Upper lobe of left lung (tissue), 6 donors: ENCODE measurements around the gene SVBP. TPM values are rescaled to one million over a fixed set of nuclear protein-coding genes. Genes with fewer than 3 reads are reported as not detected.

Experiments used
- ATAC-seq, 2 donors: fragments of 200-7000 bp; cut with Tn5 transposase; one replicate each; pipeline ENCODE4 v1.9.1; 2022; ENCODE audit warnings: mild to moderate bottlenecking in 2 of 2, moderate library complexity in 2 of 2; ENCODE audit not compliant: low FRiP score in 2 of 2
- DNase-seq, 2 donors: peaks; one replicate each; pipeline ENCODE4 v3.0.0-alpha.2; 2019 to 2020
- H3K27ac ChIP-seq, 4 donors: fragments of 200-600 bp; sonication (generic); one replicate each; pipeline ENCODE4 v1.5.1; 2016 to 2019
- H3K27me3 ChIP-seq, 4 donors: fragments of 200-600 bp; sonication (generic); one replicate each; pipeline ENCODE4 v1.5.1; 2017 to 2019
- H3K36me3 ChIP-seq, 4 donors: fragments of 200-600 bp; sonication (generic); one replicate each; pipeline ENCODE4 v1.5.1; 2016 to 2019
- H3K4me1 ChIP-seq, 4 donors: fragments of 200-600 bp; sonication (generic); one replicate each; pipeline ENCODE4 v1.5.1; 2018 to 2019
- H3K4me3 ChIP-seq, 4 donors: fragments of 200-600 bp; sonication (generic); one replicate each; pipeline ENCODE4 v1.5.1; 2017 to 2019; ENCODE audit warnings: mild to moderate bottlenecking in 2 of 4, moderate library complexity in 1 of 4
- H3K9me3 ChIP-seq, 4 donors: fragments of 200-600 bp; sonication (generic); one replicate each; pipeline ENCODE4 v1.5.1; 2018 to 2019
- EP300 ChIP-seq, 4 donors: sonication (generic); formaldehyde crosslinking; IDR thresholded peaks; one replicate each; pipeline ENCODE4 v1.5.1; 2017; ENCODE audit warnings: antibody characterized with exemption in 4 of 4, control low read depth in 2 of 4
- POLR2A ChIP-seq, 4 donors: fragments of 450-650 bp; IDR thresholded peaks; one replicate each; pipeline ENCODE4 v1.5.1; 2016 to 2017; ENCODE audit warnings: antibody characterized with exemption in 4 of 4, mild to moderate bottlenecking in 2 of 4
- POLR2AphosphoS5 ChIP-seq, 2 donors: sonication (generic); formaldehyde crosslinking; IDR thresholded peaks; one replicate each; pipeline ENCODE4 v1.5.1; 2017; ENCODE audit warnings: antibody characterized with exemption in 2 of 2
- WGBS, 2 donors: methylation state at CpG; one replicate each; pipeline ENCODE4 v1.1.5; 2017 to 2018; 5-methylcytosine and 5-hydroxymethylcytosine counted together
- total RNA-seq, 6 donors: library from RNA; depleted of rRNA in 4 of 6; stranded (reverse); fragments of >200 nt in 4 of 6; gene quantifications; one replicate each; pipeline versions ENCODE4 v1.1.0 to v1.2.1, GENCODE V29; 2016 to 2021
- TF ChIP-seq, protein P1 (sequence below), 6 experiments: fragments of 450-650 bp in 4 of 6; fragments of 200-600 bp in 2 of 6; sonication (generic) in 2 of 6; IDR thresholded peaks; one replicate each; pipeline ENCODE4 v1.5.1; 2016 to 2019; ENCODE audit warnings: antibody characterized with exemption in 6 of 6
- donor health status: DM: no; HTN: no; CAD: no; lungs with moderate emphysema.
- donor health status: DM: no; HTN: yes; CAD: no; lungs with severe emphysema.

Gene SVBP
- total RNA-seq, 6 donors from 2014 or later, result 5.9 to 32.5 (median 15.4) TPM

DNA sequence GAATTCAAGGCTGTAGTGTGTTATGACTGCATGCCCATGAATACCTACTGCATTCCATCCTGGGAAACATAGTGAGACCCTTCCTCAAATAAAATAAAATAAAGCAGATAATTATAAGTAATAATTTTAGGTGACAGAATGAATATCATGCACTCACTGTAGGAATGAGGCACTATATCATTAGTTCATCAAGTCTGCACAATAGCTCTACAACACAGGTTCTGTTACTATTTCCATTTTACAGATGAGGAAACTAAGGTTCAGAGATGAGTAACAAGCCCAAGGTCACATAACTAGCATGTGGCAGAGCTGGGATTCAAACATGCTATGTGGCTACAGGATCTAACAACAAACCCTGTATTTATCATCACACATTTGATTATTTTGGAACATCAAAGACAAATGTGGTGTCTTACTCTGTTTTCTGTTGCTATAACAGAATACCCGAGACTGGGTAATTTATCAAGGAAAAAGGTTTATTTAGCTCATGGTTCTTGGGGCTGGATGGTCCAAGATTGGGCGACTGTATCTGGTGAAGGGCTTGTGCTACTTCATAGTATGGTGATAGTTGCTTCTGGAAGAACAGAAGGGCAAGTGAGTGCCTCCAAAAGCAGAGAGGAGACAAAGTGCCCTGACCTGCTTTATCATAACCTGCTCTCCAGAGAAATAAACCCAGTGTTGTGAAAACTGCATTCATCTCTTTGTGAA is 24.4 kb upstream of the SVBP start:
- Histone ChIP-seq H3K27me3 (no peaks in the 10 kb centered on the region), H3K4me1 (peaks cover 4 to 12% (median 6%) of the 10 kb centered on the region in 4 donors), H3K27ac (no peak overlapping the region), H3K36me3 (peaks cover 0 to 9% (median 5%) of the 10 kb centered on the region in 4 donors), H3K9me3 (no peaks in the 10 kb centered on the region), H3K4me3 (no peak overlapping the region)
- ATAC-seq, result no peak
- no peak for DNase-seq
- 94 to 96% methylated on average over 2 of the region's 2 CpGs for WGBS, 2 donors
- TF ChIP-seq POLR2A (IDR thresholded peaks at IDR 0.05) (no peak), POLR2AphosphoS5 (IDR thresholded peaks at IDR 0.05) (no peak), EP300 (IDR thresholded peaks at IDR 0.05) (no peak)
- TF ChIP-seq, protein P1, sequence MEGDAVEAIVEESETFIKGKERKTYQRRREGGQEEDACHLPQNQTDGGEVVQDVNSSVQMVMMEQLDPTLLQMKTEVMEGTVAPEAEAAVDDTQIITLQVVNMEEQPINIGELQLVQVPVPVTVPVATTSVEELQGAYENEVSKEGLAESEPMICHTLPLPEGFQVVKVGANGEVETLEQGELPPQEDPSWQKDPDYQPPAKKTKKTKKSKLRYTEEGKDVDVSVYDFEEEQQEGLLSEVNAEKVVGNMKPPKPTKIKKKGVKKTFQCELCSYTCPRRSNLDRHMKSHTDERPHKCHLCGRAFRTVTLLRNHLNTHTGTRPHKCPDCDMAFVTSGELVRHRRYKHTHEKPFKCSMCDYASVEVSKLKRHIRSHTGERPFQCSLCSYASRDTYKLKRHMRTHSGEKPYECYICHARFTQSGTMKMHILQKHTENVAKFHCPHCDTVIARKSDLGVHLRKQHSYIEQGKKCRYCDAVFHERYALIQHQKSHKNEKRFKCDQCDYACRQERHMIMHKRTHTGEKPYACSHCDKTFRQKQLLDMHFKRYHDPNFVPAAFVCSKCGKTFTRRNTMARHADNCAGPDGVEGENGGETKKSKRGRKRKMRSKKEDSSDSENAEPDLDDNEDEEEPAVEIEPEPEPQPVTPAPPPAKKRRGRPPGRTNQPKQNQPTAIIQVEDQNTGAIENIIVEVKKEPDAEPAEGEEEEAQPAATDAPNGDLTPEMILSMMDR (IDR thresholded peaks at IDR 0.05), result no peak

DNA sequence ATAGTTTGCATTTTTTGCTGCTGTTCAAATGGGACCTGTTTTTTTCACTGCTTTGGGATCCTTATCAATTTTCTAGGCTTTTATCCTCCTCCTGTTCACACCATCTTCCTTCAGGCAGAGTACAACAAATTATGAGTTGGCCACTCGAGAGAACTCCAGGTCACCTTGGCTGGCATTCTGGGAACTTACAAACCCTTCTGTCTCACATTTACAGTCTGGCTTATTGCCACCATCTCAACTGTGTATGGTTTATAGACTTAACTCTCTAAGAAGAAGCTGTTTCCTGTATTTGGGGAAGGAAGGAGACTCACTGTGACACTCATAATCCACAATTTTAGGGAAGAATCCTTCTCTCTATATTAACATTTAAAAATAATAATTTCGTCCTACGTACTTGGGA is 23.8 kb upstream of the SVBP start:
- no peak for TF ChIP-seq POLR2AphosphoS5 (IDR thresholded peaks at IDR 0.05)
- no peak for TF ChIP-seq POLR2A (IDR thresholded peaks at IDR 0.05)
- no peak for TF ChIP-seq EP300 (IDR thresholded peaks at IDR 0.05)
- H3K27ac ChIP-seq, result no peak overlapping the region
- H3K4me3 ChIP-seq, result no peak overlapping the region
- no peaks in the 10 kb centered on the region for H3K9me3 ChIP-seq
- H3K4me1 ChIP-seq, result peaks cover 4 to 12% (median 5%) of the 10 kb centered on the region in 4 donors
- ATAC-seq, result no peak
- DNase-seq, result no peak
- H3K27me3 ChIP-seq, result no peaks in the 10 kb centered on the region
- peaks cover 0 to 9% (median 5%) of the 10 kb centered on the region in 4 donors for H3K36me3 ChIP-seq
- 68 to 75% methylated on average over 3 of the region's 3 CpGs for WGBS, 2 donors

DNA sequence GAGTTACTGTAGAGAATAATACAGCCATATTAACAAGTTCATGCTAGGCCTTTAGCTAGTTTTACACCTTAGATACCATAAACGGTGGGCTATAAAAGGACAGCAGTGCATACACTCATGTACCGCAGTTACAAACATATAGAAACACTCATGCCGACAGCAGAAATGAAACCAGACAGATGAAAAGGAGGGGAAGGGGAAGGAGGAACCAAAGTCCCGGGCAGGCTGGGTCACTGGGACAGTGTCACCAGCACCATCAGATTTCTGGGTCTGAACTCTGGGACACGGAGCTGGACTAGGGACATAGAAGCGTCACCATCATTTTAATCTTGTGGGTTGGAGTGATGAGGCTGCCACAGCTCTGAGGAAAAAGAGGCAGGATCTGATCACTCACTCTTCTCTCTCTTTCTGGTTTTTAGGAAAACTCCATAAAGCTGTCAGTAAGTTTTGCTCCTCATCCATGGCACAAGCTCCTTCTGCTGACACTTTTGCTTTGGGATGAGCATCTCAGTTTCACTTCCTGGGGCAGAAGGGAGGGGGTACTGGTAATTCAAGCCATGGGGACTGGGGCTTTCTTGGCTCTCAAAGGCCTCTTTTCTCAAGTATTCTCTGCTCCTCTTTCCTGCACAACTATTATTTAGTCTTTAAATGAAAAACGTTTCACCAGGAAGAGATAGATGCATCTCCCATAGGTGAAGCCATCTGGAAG is 21.4 kb upstream of the SVBP start:
- ATAC-seq, result peak in 1 of 2 donors; percentile 72

DNA sequence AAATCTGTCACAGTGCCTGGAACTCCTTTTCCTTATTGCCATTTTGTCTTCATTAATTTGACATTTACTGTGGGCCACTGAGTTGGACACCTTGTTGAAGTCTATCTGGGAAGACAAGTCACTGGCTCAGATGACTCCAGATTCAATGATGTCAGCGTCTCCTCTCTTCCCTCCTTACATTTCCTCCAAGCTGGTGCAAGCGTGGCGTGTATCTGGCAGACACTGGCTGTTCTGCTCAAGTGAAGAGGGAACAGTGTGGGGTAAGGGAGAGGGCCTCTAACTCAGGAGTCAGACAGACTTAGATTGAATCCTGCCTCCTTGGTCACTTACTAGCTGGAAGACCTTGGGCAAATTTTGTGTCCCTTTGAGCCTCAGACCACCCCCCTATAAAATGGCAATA is 20.5 kb upstream of the SVBP start:
- ATAC-seq (peak in 1 of 2 donors; percentile 53), DNase-seq (no peak)
- H3K36me3 ChIP-seq, result peaks cover 0 to 3% (median 1%) of the 10 kb centered on the region in 4 donors
- TF ChIP-seq POLR2A (IDR thresholded peaks at IDR 0.05), result no peak
- no peak for TF ChIP-seq EP300 (IDR thresholded peaks at IDR 0.05)
- WGBS, 2 donors, result 58 to 60% methylated on average over 3 of the region's 3 CpGs
- no peak overlapping the region for H3K4me3 ChIP-seq
- H3K4me1 ChIP-seq, result no peaks in the 10 kb centered on the region
- no peaks in the 10 kb centered on the region for H3K9me3 ChIP-seq
- H3K27ac ChIP-seq, result peak overlapping the region in 1 of 4 donors; percentile 19
- H3K27me3 ChIP-seq, result no peaks in the 10 kb centered on the region

More for the DNA sequence above, 21.4 kb upstream of the SVBP start:
- TF ChIP-seq EP300 (IDR thresholded peaks at IDR 0.05) (no peak), POLR2AphosphoS5 (IDR thresholded peaks at IDR 0.05) (no peak), POLR2A (IDR thresholded peaks at IDR 0.05) (no peak)
- TF ChIP-seq, protein P1 (IDR thresholded peaks at IDR 0.05), result no peak
- Histone ChIP-seq H3K4me1 (no peaks in the 10 kb centered on the region), H3K27me3 (no peaks in the 10 kb centered on the region), H3K4me3 (no peak overlapping the region), H3K36me3 (peaks cover 0 to 9% (median 5%) of the 10 kb centered on the region in 4 donors), H3K9me3 (no peaks in the 10 kb centered on the region), H3K27ac (peak overlapping the region in 1 of 4 donors; percentile 19)
- WGBS, 2 donors, result 81 to 83% methylated on average over 7 of the region's 7 CpGs
- peak in 1 of 2 donors; percentile 33 for DNase-seq

DNA sequence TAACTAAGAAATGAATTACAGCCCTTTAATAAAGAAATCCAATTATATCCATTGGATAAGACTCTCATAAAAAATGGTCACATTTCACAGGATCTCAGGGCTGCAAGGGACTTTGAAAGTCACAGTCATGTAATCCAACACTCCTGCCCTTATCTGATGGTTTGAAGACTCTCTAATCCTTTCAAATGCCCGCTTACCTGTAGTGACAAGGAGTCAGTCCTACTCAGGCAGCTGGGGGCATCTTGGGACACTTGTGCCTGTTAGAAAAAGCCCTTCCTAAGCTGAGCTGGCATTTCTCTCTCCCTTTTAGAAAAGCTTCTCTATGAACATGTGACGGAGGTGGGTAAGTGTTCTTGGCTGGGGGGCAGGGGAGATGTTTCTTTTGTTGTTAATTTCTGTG is 18.2 kb upstream of the SVBP start:
- no peaks in the 10 kb centered on the region for H3K9me3 ChIP-seq
- no peak for ATAC-seq
- H3K36me3 ChIP-seq, result peaks cover 0 to 7% (median 2%) of the 10 kb centered on the region in 4 donors
- no peak overlapping the region for H3K4me3 ChIP-seq
- no peaks in the 10 kb centered on the region for H3K27me3 ChIP-seq
- no peak overlapping the region for H3K27ac ChIP-seq
- TF ChIP-seq EP300 (IDR thresholded peaks at IDR 0.05) (no peak), POLR2AphosphoS5 (IDR thresholded peaks at IDR 0.05) (no peak), POLR2A (IDR thresholded peaks at IDR 0.05) (no peak)
- TF ChIP-seq, protein P1 (IDR thresholded peaks at IDR 0.05), result no peak
- no peaks in the 10 kb centered on the region for H3K4me1 ChIP-seq
- no peak for DNase-seq
- WGBS, 2 donors, result 79 to 100% methylated on average over 2 of the region's 2 CpGs
